WTC11 (cell line): Measurements from ENCODE around the gene CLIC2. TPM values are rescaled to one million over a fixed set of nuclear protein-coding genes. Genes with fewer than 3 reads are reported as not detected.

ENCODE experiments used
- ATAC-seq: fragments of 200-7000 bp; cut with Tn5 transposase; 2 replicates; pipeline ENCODE4 v1.10.0; 2021; ENCODE audit warnings: mild to moderate bottlenecking, moderate library complexity
- CTCF ChIA-PET: fragments of 300-600 bp; sonication (Branson Sonifier 250); formaldehyde crosslinking; loops from one replicate; lab custom pipeline; 2021; ENCODE audit warnings: antibody characterized with exemption; lab: Charles Lee
- POLR2A ChIA-PET: fragments of 350-600 bp; sonication (Branson Sonifier 250); formaldehyde crosslinking; loops from one replicate; lab custom pipeline; 2021; ENCODE audit warnings: antibody characterized with exemption; lab: Charles Lee
- DNase-seq: peaks from one replicate; pipeline ENCODE4 v3.0.0; 2021; ENCODE audit warnings: low spot score
- H3K27ac Mint-ChIP-seq: 2 replicates; pipeline ENCODE4 v1.8.0; 2021; ENCODE audit warnings: mixed read lengths
- H3K27me3 Mint-ChIP-seq: 2 replicates; pipeline ENCODE4 v1.8.0; 2021; ENCODE audit warnings: low read depth, mild to moderate bottlenecking, moderate library complexity, mixed read lengths
- H3K36me3 Mint-ChIP-seq: 2 replicates; pipeline ENCODE4 v1.8.0; 2021; ENCODE audit warnings: mixed read lengths
- H3K4me1 Mint-ChIP-seq: 2 replicates; pipeline ENCODE4 v1.8.0; 2022; ENCODE audit warnings: mixed read lengths
- H3K4me3 Mint-ChIP-seq: 2 replicates; pipeline ENCODE4 v1.8.0; 2021; ENCODE audit warnings: mild to moderate bottlenecking, moderate library complexity, mixed read lengths
- H3K9me3 Mint-ChIP-seq: 2 replicates; pipeline ENCODE4 v1.8.0; 2021; ENCODE audit warnings: mixed read lengths
- ATF1 ChIP-seq: sonication (generic); formaldehyde crosslinking; IDR thresholded peaks from 2 replicates; pipeline ENCODE4 v1.8.1; 2023; ENCODE audit warnings: mild to moderate bottlenecking, moderate library complexity, missing genetic modification reagents
- ATF2 ChIP-seq: sonication (generic); formaldehyde crosslinking; IDR thresholded peaks from 2 replicates; pipeline ENCODE4 v1.8.1; 2022; ENCODE audit warnings: low read depth, missing genetic modification reagents, borderline replicate concordance
- ATF6 ChIP-seq: sonication (generic); formaldehyde crosslinking; IDR thresholded peaks from 2 replicates; pipeline ENCODE4 v1.8.1; 2023; ENCODE audit warnings: mild to moderate bottlenecking, missing genetic modification reagents
- CBFB ChIP-seq: sonication (generic); formaldehyde crosslinking; IDR thresholded peaks from 2 replicates; pipeline ENCODE4 v1.8.1; 2022; ENCODE audit warnings: mild to moderate bottlenecking, low read depth, missing genetic modification reagents
- CTCF ChIP-seq: fragments of 200-600 bp; IDR thresholded peaks from 2 replicates; pipeline ENCODE4 v1.8.0; 2022; ENCODE audit warnings: antibody characterized with exemption
- E2F4 ChIP-seq: sonication (generic); formaldehyde crosslinking; IDR thresholded peaks from 2 replicates; pipeline ENCODE4 v1.8.1; 2022; ENCODE audit warnings: low read depth, mild to moderate bottlenecking, moderate library complexity, missing genetic modification reagents, borderline replicate concordance
- FOXP1 ChIP-seq: sonication (generic); formaldehyde crosslinking; IDR thresholded peaks from 2 replicates; pipeline ENCODE4 v1.8.0; 2022; ENCODE audit warnings: missing genetic modification reagents, mild to moderate bottlenecking, moderate library complexity, borderline replicate concordance
- JAZF1 ChIP-seq: fragments of 250-450 bp; sonication (Bioruptor Pico); IDR thresholded peaks from 2 replicates; pipeline ENCODE4 v1.9.0; 2021; ENCODE audit warnings: moderate library complexity, mild to moderate bottlenecking, inconsistent platforms
- JUN ChIP-seq: sonication (generic); formaldehyde crosslinking; IDR thresholded peaks from 2 replicates; pipeline ENCODE4 v1.8.0; 2023; ENCODE audit warnings: mild to moderate bottlenecking, missing genetic modification reagents
- MLX ChIP-seq: sonication (generic); formaldehyde crosslinking; IDR thresholded peaks from 2 replicates; pipeline ENCODE4 v1.8.1; 2023; ENCODE audit warnings: mild to moderate bottlenecking, missing genetic modification reagents, moderate library complexity
- MYBL2 ChIP-seq: sonication (generic); formaldehyde crosslinking; IDR thresholded peaks from 2 replicates; pipeline ENCODE4 v1.8.1; 2023; ENCODE audit warnings: mild to moderate bottlenecking, moderate library complexity, missing genetic modification reagents
- RELA ChIP-seq: sonication (generic); formaldehyde crosslinking; IDR thresholded peaks from 2 replicates; pipeline ENCODE4 v1.8.1; 2022; ENCODE audit warnings: missing genetic modification reagents, mild to moderate bottlenecking, borderline replicate concordance
- RORB ChIP-seq: fragments of 250-450 bp; sonication (Bioruptor Pico); IDR thresholded peaks from 2 replicates; pipeline ENCODE4 v1.9.0; 2021; ENCODE audit warnings: mild to moderate bottlenecking
- SMAD3 ChIP-seq: sonication (generic); formaldehyde crosslinking; IDR thresholded peaks from 2 replicates; pipeline ENCODE4 v1.8.0; 2022; ENCODE audit warnings: missing genetic modification reagents, mild to moderate bottlenecking, borderline replicate concordance
- STAT6 ChIP-seq: sonication (generic); formaldehyde crosslinking; conservative IDR thresholded peaks from 2 replicates; pipeline ENCODE4 v1.8.1; 2023; ENCODE audit warnings: mild to moderate bottlenecking, low read depth, missing genetic modification reagents, moderate library complexity
- ZBTB21 ChIP-seq: sonication (generic); formaldehyde crosslinking; IDR thresholded peaks from 2 replicates; pipeline ENCODE4 v1.8.1; 2023; ENCODE audit warnings: mild to moderate bottlenecking, missing genetic modification reagents, borderline replicate concordance
- ZMAT4 ChIP-seq: fragments of 250-450 bp; sonication (Bioruptor Pico); IDR thresholded peaks from 2 replicates; pipeline ENCODE4 v1.9.0; 2021; ENCODE audit warnings: mild to moderate bottlenecking
- ZNF219 ChIP-seq: sonication (generic); formaldehyde crosslinking; IDR thresholded peaks from 2 replicates; pipeline ENCODE4 v1.8.0; 2023; ENCODE audit warnings: missing genetic modification reagents, mild to moderate bottlenecking, borderline replicate concordance
- ZNF423 ChIP-seq: fragments of 250-450 bp; sonication (Bioruptor Pico); IDR thresholded peaks from 2 replicates; pipeline ENCODE4 v2.1.2; 2022; ENCODE audit warnings: mild to moderate bottlenecking, moderate library complexity
- ZNF512 ChIP-seq: sonication (generic); formaldehyde crosslinking; IDR thresholded peaks from 2 replicates; pipeline ENCODE4 v1.8.1; 2022; ENCODE audit warnings: missing genetic modification reagents, borderline replicate concordance
- total RNA-seq: library from RNA; stranded (reverse); gene quantifications from 3 replicates; pipeline ENCODE4 v1.2.3, GENCODE V29; 2021

Gene CLIC2
- total RNA-seq, 1 experiment from 2014 or later: 0.66 TPM

GRCh38 chrX:155314260-155314659, 20.2 kb downstream of the CLIC2 start:
- Mint-ChIP-seq H3K36me3 (peaks cover 11% of the 10 kb centered on the region), H3K4me1 (peaks cover 15% of the 10 kb centered on the region), H3K9me3 (peaks cover 16% of the 10 kb centered on the region), H3K4me3 (no peak overlapping the region), H3K27ac (no peak overlapping the region), H3K27me3 (no peaks in the 10 kb centered on the region; the same call in 1 of the 2 replicates)
- ATAC-seq (peak; percentile 63), DNase-seq (no peak)
- ChIA-PET POLR2A (no interaction called here), CTCF (no interaction called here)
- TF ChIP-seq RELA (CRISPR knock-in tag): no peak
- TF ChIP-seq MYBL2: no peak
- TF ChIP-seq ATF2: no peak
- TF ChIP-seq CBFB (CRISPR knock-in tag): no peak
- no peak for TF ChIP-seq E2F4 (CRISPR knock-in tag)
- TF ChIP-seq RORB (CRISPR knock-in tag): no peak
- TF ChIP-seq CTCF: no peak
- no peak for TF ChIP-seq JAZF1 (CRISPR knock-in tag)
- TF ChIP-seq ZMAT4: no peak
- no peak for TF ChIP-seq ZBTB21 (CRISPR knock-in tag)
- TF ChIP-seq ZNF512 (CRISPR knock-in tag): no peak
- no peak for TF ChIP-seq MLX (CRISPR knock-in tag)
- TF ChIP-seq FOXP1 (CRISPR knock-in tag): no peak
- TF ChIP-seq STAT6 (CRISPR knock-in tag): no peak
- TF ChIP-seq ZNF219 (CRISPR knock-in tag): no peak
- TF ChIP-seq SMAD3 (CRISPR knock-in tag): no peak
- no peak for TF ChIP-seq ATF6 (CRISPR knock-in tag)
- no peak for TF ChIP-seq ZNF423 (CRISPR knock-in tag)
- TF ChIP-seq JUN (CRISPR knock-in tag): no peak
- TF ChIP-seq ATF1 (CRISPR knock-in tag): no peak
